GM12872 (cell line): ENCODE data around the gene OLFML1.

Experiments
- CTCF ChIP-seq: IDR thresholded peaks from 3 replicates; pipeline ENCODE4 v1.5.1; 2011; ENCODE audit warnings: low read depth, mild to moderate bottlenecking, low read length, moderate library complexity; ENCODE audit not compliant: insufficient read depth

The OLFML1 gene

GRCh38 chr11:7488681-7489080 lies 3.4 kb downstream of the OLFML1 start:
- no peak for TF ChIP-seq CTCF

GRCh38 chr11:7489376-7489775 lies 4.1 kb downstream of the OLFML1 start:
- TF ChIP-seq CTCF: no peak

GRCh38 chr11:7490054-7490453 lies 4.7 kb downstream of the OLFML1 start:
- no peak for TF ChIP-seq CTCF

- TF ChIP-seq CTCF: no peak
These were observed 5.2 kb downstream of the OLFML1 start for GRCh38 chr11:7490535-7490934.

- no peak for TF ChIP-seq CTCF
These were observed 6.9 kb downstream of the OLFML1 start for GRCh38 chr11:7492253-7492652.

GRCh38 chr11:7493670-7494069 lies 8.4 kb downstream of the OLFML1 start:
- no peak for TF ChIP-seq CTCF

- TF ChIP-seq CTCF: no peak
These were observed 8.9 kb downstream of the OLFML1 start for GRCh38 chr11:7494086-7494745.
